CD1c-positive myeloid dendritic cell (primary cell): ENCODE data around the gene CLK2.
"Not testable (repeated sequence)": the region's sequence is repeated elsewhere in the genome, so short reads cannot be mapped to it uniquely, and the experiment has no call there.

Experiments used
- DNase-seq: peaks from one replicate; pipeline ENCODE4 v3.0.0-alpha.2; 2016; ENCODE audit errors: extremely low spot score

The CLK2 gene

GRCh38 chr1:155296661-155297060 is 23.4 kb upstream of the CLK2 start:
- no peak for DNase-seq

GRCh38 chr1:155295942-155296267 is 22.6 kb upstream of the CLK2 start:
- no peak for DNase-seq

GRCh38 chr1:155295183-155295941 is 22.1 kb upstream of the CLK2 start:
- no peak for DNase-seq

- DNase-seq: no peak
Measured at GRCh38 chr1:155294520-155295182, 21.3 kb upstream of the CLK2 start.

GRCh38 chr1:155293086-155293749 is 19.9 kb upstream of the CLK2 start:
- DNase-seq: no peak

- DNase-seq: not testable (repeated sequence)
Measured at GRCh38 chr1:155291006-155291405, 17.7 kb upstream of the CLK2 start.

- DNase-seq: no peak
Measured at GRCh38 chr1:155287987-155288543, 14.8 kb upstream of the CLK2 start.

GRCh38 chr1:155286544-155286943 is 13.2 kb upstream of the CLK2 start:
- DNase-seq: no peak

- DNase-seq: no peak
Measured at GRCh38 chr1:155285631-155286044, 12.3 kb upstream of the CLK2 start.

- DNase-seq: no peak
Measured at GRCh38 chr1:155285063-155285462, 11.8 kb upstream of the CLK2 start.

GRCh38 chr1:155284476-155284875 is 11.2 kb upstream of the CLK2 start:
- no peak for DNase-seq

- DNase-seq: no peak
Measured at GRCh38 chr1:155282488-155283091, 9.3 kb upstream of the CLK2 start.

- DNase-seq: no peak
Measured at GRCh38 chr1:155279268-155279667, 6.0 kb upstream of the CLK2 start.

GRCh38 chr1:155278689-155279160 is 5.4 kb upstream of the CLK2 start:
- no peak for DNase-seq

- DNase-seq: peak; percentile 66
Measured at GRCh38 chr1:155277902-155278688, 4.8 kb upstream of the CLK2 start.

GRCh38 chr1:155277070-155277901 is 4.0 kb upstream of the CLK2 start, which contains the start of gene HCN3:
Gene HCN3 (plus strand): TSS chr1:155277463. CDS start chr1:155277591, 128 bp downstream.
- peak; percentile 97 for DNase-seq

GRCh38 chr1:155272466-155273342 is 600 bp downstream of the CLK2 start:
- DNase-seq: no peak

- no peak for DNase-seq
Measured at GRCh38 chr1:155269381-155269780, 3.9 kb downstream of the CLK2 start.

GRCh38 chr1:155268630-155269029 is 4.7 kb downstream of the CLK2 start:
- no peak for DNase-seq
